GM18873 (cell line): ENCODE data around the gene KDM1B.

Experiments used
- ATAC-seq: cut with Tn5 transposase; IDR thresholded peaks from one replicate; pipeline ENCODE4 v1.9.1; 2021; ENCODE audit warnings: mild to moderate bottlenecking, moderate library complexity, moderate number of reproducible peaks; ENCODE audit not compliant: unreplicated experiment, low FRiP score

KDM1B gene

DNA sequence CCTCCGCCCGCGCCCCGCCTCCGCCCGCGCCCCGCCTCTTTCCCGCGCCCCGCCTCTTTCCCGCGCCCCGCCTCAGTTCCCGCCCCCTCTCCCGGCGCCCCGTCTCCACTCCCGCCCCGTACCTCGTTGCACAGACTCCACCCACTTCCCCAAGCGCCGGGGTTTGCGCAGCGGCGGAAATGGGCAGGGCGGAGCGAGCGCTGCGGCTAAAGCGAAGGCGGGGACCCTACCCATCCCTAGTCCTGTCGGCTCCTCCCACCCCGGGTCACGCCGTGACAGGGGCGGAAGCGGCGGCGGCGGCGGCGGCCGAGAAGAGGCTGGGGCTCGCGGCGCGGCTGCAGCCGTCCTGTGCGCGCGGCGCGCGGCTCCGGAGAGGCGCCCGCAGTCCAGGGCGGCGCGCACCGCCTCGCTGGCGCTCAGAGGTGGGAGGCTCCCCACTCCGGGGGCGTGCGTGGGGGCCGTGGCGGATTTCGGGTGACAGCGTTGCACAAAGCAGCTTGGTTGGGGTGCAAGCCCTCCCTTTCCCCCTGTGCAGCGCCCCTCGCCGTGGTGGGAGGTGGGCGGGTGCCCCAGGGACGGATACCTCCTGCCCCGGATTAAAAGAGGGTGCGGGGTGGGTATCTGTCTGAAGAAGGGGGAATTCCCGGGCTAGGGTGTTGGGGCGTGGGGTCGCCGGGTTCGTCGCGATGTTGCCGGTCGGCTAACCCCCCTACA lies at the start of gene KDM1B:
Gene KDM1B (plus strand): TSS at position 273 of the 714 bp plus-strand sequence. CDS start 4,474 bp downstream, outside the sequence.
- ATAC-seq: peak; percentile 90

DNA sequence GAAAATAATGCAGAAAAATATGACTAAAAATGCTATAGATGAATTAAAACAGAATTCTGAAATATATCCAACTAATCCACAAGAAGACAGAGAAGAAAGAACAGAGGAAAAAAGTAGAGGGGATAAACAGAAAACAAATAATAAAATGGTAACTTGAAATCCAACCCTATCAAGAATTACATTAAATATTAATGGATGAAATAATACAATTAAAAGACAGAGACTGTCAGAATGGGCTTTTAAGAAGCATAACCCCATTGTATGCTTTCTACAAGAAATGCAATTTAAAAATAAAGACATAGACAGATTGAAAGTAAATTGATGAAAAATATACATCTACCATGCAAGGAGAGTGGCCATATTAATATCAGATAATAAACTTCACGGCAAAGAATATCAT lies 48.2 kb upstream of the KDM1B start:
- no peak for ATAC-seq

GRCh38 chr6:18110162-18110561 lies 45.1 kb upstream of the KDM1B start:
- no peak for ATAC-seq

- no peak for ATAC-seq
Observed at GRCh38 chr6:18115356-18115755, 39.9 kb upstream of the KDM1B start.

DNA sequence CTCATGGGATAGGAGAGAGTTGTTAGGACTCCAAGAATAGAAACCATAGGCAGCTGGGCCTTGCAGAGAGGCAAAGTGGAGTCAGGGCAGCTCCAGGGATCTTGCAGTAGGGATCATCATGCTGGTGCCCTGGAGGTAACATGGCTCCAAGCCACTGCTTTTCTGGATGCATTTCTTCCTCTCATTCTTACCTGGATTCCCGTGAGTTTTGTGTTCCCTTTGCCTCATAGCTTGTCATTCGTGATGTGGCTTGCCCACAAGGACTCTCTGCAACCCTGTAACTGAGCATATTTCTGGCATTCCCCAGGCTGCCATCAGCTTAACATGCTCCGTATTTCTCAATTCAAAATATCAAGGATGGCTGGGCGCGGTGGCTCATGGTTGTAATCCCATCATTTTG lies 38.1 kb upstream of the KDM1B start:
- no peak for ATAC-seq

- ATAC-seq: no peak
Observed at GRCh38 chr6:18118330-18118729, 36.9 kb upstream of the KDM1B start.

- no peak for ATAC-seq
Observed at GRCh38 chr6:18119236-18119635, 36.0 kb upstream of the KDM1B start.

- ATAC-seq: no peak
Observed at GRCh38 chr6:18121580-18122127, 33.6 kb upstream of the KDM1B start.

DNA sequence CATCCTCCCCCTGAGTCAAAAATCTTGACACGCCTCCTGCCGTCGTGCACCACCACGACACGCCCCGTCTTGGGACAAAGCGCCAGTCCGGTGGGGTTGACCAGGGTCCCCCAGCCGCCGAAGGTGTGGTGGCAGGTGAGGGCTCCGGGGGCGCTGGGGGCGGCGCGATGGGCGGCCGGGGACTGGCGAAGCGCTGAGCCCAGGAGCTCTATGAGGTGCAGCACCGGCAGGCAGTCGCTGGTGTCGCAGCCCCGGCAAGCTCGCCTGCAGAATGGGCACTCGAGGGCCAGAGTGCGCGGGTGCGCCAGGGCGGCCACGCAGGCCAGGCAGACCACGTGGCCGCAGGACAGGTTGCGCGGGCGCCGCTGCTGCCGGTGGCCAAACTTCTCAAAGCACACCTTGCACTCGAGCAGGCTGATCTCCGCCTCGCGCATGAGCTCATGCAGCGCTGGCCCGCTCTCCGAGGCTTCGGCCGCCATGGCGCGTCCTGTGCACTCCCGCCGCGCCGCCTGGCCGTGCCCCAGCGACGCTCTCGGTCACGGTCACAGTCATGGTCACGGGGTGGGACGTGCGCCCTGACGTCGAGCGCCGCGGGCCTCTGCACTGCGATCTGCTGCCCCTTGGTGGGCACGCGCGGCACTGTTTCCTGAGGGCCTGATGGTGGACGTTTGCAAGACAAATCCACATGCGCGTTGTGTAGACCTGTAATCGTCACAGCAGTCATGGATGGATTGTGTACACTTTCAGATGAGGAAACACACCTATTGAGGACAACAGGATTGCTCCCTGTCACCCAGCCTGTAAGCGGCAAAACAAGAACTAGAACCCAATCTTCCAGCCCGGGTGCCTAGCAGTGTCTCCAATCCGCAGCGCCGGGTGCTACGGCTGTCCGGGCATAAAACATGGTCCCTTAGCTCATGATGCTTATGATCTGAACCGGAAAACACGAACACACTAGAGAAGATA lies 32.8 kb upstream of the KDM1B start, which contains the start of gene NHLRC1:
Gene NHLRC1 (minus strand): TSS at position 550 of the 966 bp plus-strand sequence. CDS start 71 bp downstream, at position 479.
- peak; percentile 98 for ATAC-seq

- ATAC-seq: no peak
Observed at GRCh38 chr6:18126121-18126520, 29.1 kb upstream of the KDM1B start.

DNA sequence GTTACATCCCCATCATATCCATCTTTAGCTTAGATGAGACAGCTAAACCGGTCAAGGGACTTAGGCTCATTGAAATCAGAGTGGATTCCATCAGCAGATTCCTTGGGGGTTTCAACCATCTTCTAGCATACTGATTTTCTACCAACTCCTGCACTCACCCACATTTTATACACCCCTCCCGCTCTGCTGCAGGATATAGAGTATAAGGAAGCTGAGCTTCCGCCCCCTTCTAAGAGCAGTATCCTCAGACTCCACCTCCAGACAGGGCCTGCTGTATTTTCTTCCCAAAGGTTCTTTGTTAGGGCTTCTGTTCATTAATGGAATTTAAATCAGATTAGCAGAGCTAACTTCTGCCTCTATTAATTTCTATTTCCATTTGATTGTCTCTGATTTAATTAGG lies 22.9 kb upstream of the KDM1B start:
- no peak for ATAC-seq

- ATAC-seq: no peak
Observed at GRCh38 chr6:18135171-18135570, 20.1 kb upstream of the KDM1B start.

GRCh38 chr6:18136260-18136659 lies 19.0 kb upstream of the KDM1B start:
- no peak for ATAC-seq

DNA sequence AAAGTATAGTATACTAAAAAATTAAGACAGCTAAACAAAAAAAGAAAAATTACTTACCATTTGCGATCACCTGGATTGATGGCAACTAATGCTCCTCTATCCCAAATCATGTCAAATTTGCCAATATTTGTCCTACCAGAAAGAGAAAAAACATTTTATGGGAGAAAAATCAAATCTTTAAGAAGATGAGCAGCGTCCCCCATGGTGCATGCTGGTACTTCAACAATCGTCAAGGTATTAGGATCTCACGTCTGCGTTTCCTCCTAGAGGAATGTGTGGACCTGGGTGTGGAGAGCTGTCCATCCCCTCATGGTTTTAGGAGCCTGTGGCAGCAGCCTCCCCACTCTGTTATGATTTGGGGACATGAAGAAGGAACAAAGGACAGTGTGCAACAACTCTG lies 16.3 kb upstream of the KDM1B start:
- no peak for ATAC-seq

DNA sequence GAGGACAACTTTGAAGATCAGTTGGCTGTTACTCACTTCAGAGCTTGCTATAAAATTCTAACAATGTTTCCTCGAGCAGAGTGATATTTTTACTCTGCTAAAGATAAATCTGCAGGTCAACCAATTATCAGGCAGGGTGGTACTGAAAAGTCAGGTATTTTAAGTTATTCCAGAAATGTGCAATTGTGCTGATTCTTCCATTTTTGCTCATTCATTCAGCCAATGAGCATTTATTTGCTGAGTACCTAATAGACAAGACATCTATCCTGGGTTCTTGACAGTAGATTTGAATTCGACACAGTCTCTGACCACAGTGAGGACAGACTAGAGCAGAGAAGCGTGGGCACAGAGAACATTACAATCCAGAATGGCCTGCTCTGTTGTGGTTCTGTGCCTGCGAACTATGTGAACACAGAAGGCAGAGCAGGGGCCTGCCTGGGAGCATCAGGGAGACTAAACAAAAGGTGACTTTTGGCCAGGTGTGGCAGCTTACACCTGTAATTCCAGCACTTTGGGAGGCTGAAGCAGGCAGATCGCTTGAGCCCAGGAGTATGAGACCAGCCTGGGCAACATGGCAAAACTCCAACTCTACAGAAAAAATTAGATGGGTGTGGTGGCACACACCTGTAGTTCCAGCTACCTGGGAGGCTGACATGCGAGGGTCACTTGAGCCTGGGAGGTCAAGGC lies 15.1 kb upstream of the KDM1B start:
- ATAC-seq: no peak

DNA sequence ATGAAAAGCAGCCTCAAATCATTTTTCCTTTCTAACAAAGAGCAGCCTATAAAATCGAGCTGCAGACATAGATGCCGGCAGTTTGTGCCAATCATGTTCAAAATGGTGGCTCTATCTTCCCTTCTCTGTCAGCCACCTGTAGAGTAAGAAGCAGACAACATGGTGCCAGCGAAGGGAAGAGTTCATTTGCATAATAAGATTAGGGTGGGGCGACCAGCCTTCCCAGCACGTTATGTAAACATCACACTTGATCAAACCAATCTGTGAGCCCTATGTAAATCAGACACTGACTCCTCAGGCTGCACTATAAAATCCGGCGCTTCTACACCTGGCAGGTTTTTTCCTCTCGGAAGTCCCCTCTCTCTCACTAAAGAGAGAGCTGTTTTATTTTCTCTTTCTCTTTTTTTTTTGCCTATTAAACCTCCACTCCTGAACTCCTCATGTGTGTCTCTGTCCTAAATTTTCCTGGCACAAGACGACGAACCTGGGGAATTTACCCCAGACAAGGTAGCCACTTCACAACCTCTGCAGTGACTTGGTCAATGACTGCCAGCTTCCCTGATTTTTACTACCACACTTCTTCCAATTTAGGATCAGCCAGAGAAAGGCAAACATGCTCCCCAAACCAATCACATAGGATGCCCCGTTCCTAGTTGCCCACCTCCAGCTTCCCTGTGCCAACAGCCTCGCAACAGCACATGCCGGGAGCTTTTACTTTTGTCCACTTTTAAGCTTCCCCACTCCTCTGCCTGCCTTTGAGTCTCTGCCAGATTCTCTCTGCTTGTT lies 13.2 kb upstream of the KDM1B start:
- ATAC-seq: no peak

- ATAC-seq: no peak
Observed at GRCh38 chr6:18142591-18142861, 12.7 kb upstream of the KDM1B start.

DNA sequence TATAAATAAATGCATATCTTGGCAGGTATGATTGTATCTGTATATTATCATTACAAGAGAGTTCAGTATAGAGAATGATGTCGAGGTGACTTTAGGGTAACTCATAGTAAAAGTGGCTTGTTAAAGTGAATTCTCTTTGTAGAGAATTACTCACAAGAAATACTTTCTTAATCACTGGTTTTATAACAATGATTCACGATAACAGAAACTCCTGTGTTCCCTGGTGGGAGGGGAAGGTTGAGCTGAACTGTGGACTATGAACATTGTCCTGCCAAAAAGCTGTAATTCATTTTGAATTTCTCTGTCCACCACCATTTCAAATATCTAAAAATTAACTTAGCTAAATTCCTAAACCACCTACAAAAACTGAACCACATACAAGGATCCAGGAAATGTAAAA lies 8.1 kb upstream of the KDM1B start:
- no peak for ATAC-seq

- no peak for ATAC-seq
Observed at GRCh38 chr6:18147616-18148015, 7.6 kb upstream of the KDM1B start.
